K562 (cell line): Measurements from ENCODE around the gene ZNRF1. TPM values are rescaled to one million over a fixed set of nuclear protein-coding genes. Genes with fewer than 3 reads are reported as not detected.

Experiments
- CCAR2 ChIP-seq: fragments of 200-400 bp; formaldehyde crosslinking; IDR thresholded peaks from 2 replicates; pipeline ENCODE4 v1.6.1; 2017; ENCODE audit warnings: mild to moderate bottlenecking, low read depth, low read length
- CHD1 ChIP-seq: fragments of 200-600 bp; sonication (generic); IDR thresholded peaks from one replicate; pipeline ENCODE4 v1.6.1; 2012; ENCODE audit warnings: mild to moderate bottlenecking, moderate library complexity, low read length, inconsistent platforms
- E2F3 ChIP-seq: fragments of 250-450 bp; sonication (Bioruptor Pico); IDR thresholded peaks from 2 replicates; pipeline ENCODE4 v1.4.0; 2020; ENCODE audit warnings: mild to moderate bottlenecking
- EP400 ChIP-seq: fragments of 450-650 bp; IDR thresholded peaks from 2 replicates; pipeline ENCODE4 v1.6.1; 2017; ENCODE audit warnings: antibody characterized with exemption, mild to moderate bottlenecking, moderate library complexity
- ETV1 ChIP-seq: fragments of 450-650 bp; conservative IDR thresholded peaks from 2 replicates; pipeline ENCODE4 v1.6.1; 2016; ENCODE audit warnings: missing genetic modification characterization, control low read depth, low read depth, missing compliant biosample characterization
- HDAC8 ChIP-seq: fragments of 450-650 bp; IDR thresholded peaks from 2 replicates; pipeline ENCODE4 v1.6.1; 2016; ENCODE audit warnings: mild to moderate bottlenecking, missing genetic modification characterization, moderate library complexity, missing compliant biosample characterization
- MEIS2 ChIP-seq: fragments of 450-650 bp; IDR thresholded peaks from 2 replicates; pipeline ENCODE4 v1.6.1; 2014; ENCODE audit warnings: mild to moderate bottlenecking; ENCODE audit not compliant: partially characterized antibody
- MYC ChIP-seq, 2 experiments: fragments of 250-450 bp in 1 of 2; sonication (Bioruptor Pico) in 1 of 2; IDR thresholded peaks; 2 replicates each; pipeline versions ENCODE4 v1.5.1 to v1.6.1; 2012 to 2021; ENCODE audit warnings: low read depth in 2 of 2, borderline replicate concordance in 1 of 2, improper control_type of control experiment in 1 of 2, low read length in 1 of 2, mild to moderate bottlenecking in 1 of 2, moderate library complexity in 1 of 2
- SNIP1 ChIP-seq: fragments of 450-650 bp; IDR thresholded peaks from 2 replicates; pipeline ENCODE4 v1.7.1; 2017; ENCODE audit warnings: low read depth, mild to moderate bottlenecking
- SRSF3 ChIP-seq: fragments of 200-400 bp; formaldehyde crosslinking; IDR thresholded peaks from 2 replicates; pipeline ENCODE4 v1.6.1; 2016; ENCODE audit warnings: mild to moderate bottlenecking, low read length, moderate library complexity; ENCODE audit not compliant: insufficient read depth
- TEAD4 ChIP-seq, 2 experiments: sonication (generic) in 1 of 2; formaldehyde crosslinking in 1 of 2; IDR thresholded peaks; 2 replicates each; pipeline versions ENCODE4 v1.6.1 to v1.8.0; 2012 to 2022; ENCODE audit warnings: borderline replicate concordance in 1 of 2, inconsistent platforms in 1 of 2, low read length in 1 of 2, mild to moderate bottlenecking in 1 of 2, missing genetic modification reagents in 1 of 2
- TOE1 ChIP-seq, 2 experiments: fragments of 450-650 bp in 1 of 2; sonication (generic) in 1 of 2; formaldehyde crosslinking in 1 of 2; IDR thresholded peaks; 2 replicates each; pipeline versions ENCODE4 v1.7.1 to v1.8.0; 2016 to 2022; ENCODE audit warnings: borderline replicate concordance in 2 of 2, mild to moderate bottlenecking in 2 of 2, antibody characterized with exemption in 1 of 2, inconsistent platforms in 1 of 2, low read depth in 1 of 2, missing genetic modification reagents in 1 of 2, moderate library complexity in 1 of 2
- TRIM24 ChIP-seq, 2 experiments: fragments of 450-650 bp; IDR thresholded peaks; 2 replicates each; pipeline ENCODE4 v1.6.1; 2016
- ZNF197 ChIP-seq: fragments of 200-800 bp; sonication (Bioruptor generic); IDR thresholded peaks from 2 replicates; pipeline ENCODE4 v1.6.1; 2016; ENCODE audit warnings: low read depth, missing genetic modification characterization, missing compliant biosample characterization
- ZNF766 ChIP-seq: fragments of 200-800 bp; sonication (Bioruptor generic); conservative IDR thresholded peaks from 2 replicates; pipeline ENCODE4 v1.6.1; 2016; ENCODE audit warnings: missing genetic modification characterization, missing compliant biosample characterization
- polyA plus RNA-seq, 8 experiments: library from polyadenylated mRNA; depleted of rRNA in 4 of 8; stranded (reverse) in 5 of 8; unstranded in 3 of 8; fragments of >200 nt; fragmentation: Nextera tagmentation in 2 of 8; fragmentation: Illumina TruSeq in 1 of 8; extraction: Ambion mirVana in 2 of 8; extraction: Trizol in 1 of 8; gene quantifications; 2 replicates each; pipeline versions ENCODE4 v1.2.1 to v1.2.3, GENCODE V29; 2011 to 2014; ENCODE audit warnings: inconsistent platforms in 1 of 8, missing spikeins in 1 of 8
- total RNA-seq, 7 experiments: library from RNA; depleted of rRNA in 6 of 7; stranded (reverse); fragments of >200 nt in 6 of 7; fragmentation: Illumina TruSeq in 2 of 7; extraction: Trizol in 2 of 7; gene quantifications; 2 replicates each; pipeline versions ENCODE4 v1.2.1 to v1.2.3, GENCODE V29; 2011 to 2021; ENCODE audit warnings: low replicate concordance in 1 of 7
- TF ChIP-seq, protein P1 (sequence below): fragments of 250-450 bp; sonication (Bioruptor Pico); IDR thresholded peaks from 2 replicates; pipeline ENCODE4 v1.9.0; 2021; ENCODE audit warnings: mild to moderate bottlenecking
- TF ChIP-seq, protein P2 (sequence below): fragments of 450-650 bp; formaldehyde crosslinking; IDR thresholded peaks from 2 replicates; pipeline ENCODE4 v1.4.0; 2022; ENCODE audit warnings: missing genetic modification characterization
- TF ChIP-seq, protein P3 (sequence below): sonication (generic); formaldehyde crosslinking; IDR thresholded peaks from 2 replicates; pipeline ENCODE4 v1.8.0; 2022; ENCODE audit warnings: mild to moderate bottlenecking, missing genetic modification reagents
- TF ChIP-seq, protein P4 (sequence below): fragments of 450-650 bp; IDR thresholded peaks from 2 replicates; pipeline ENCODE4 v1.7.1; 2018; ENCODE audit warnings: mild to moderate bottlenecking, low read depth; ENCODE audit not compliant: partially characterized antibody

ZNRF1 gene
- total and polyA plus RNA-seq, 9 of the 15 experiments (the other 6 are each of a cell fraction or from before 2014, with no cell fraction given): 9.5 to 37.7 (median 20.0) TPM

DNA sequence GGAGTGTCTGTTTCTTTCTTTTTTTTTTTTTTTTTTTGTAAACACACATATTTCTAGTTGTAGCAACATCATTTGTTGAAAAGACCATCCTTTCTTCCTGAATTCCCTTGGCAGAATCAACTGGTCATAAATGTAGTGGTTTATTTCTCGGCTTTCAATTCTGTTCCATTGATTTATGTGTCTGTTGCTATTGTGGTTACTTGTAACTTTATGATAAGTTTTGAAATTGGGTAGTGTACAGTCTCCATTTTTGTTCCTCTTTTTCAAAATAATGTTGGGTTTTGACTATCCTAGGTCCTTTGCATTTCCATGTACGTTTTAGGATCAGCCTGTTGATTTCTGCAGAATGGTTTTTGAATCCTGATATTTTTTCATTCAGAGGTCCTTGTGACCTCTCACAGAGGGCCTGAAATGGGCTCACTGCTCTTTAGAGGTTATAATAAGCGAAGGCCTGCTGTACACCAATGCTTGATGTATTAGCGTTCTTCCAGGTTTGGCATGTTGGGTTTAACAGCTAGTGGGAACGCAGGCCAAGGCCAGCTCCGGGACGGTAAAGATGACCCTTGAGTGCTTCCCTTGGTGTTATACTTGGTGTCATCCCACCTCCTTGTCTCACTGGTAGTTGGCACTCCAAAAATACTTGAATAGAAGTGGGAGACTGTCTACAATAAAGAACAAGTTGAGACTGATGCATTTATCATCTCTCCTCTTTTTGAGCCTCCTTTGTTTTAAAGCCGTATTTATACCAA is 43.8 kb downstream of the ZNRF1 start (continued):
- TF ChIP-seq TOE1 (IDR thresholded peaks at IDR 0.05; ENCODE audit: borderline replicate concordance) (0 out of 2 replicates have a peak, but pooled peaks have one; percentile 19), TOE1 (CRISPR knock-in tag; IDR thresholded peaks at IDR 0.05; ENCODE audit: borderline replicate concordance, low read depth) (no peak), SRSF3 (no peak), EP400 (no peak), HDAC8 (no peak), MEIS2 (peak; percentile 93), E2F3 (CRISPR knock-in tag) (no peak), ZNF766 (CRISPR knock-in tag) (peak; percentile 76), CCAR2 (no peak), MYC (IDR thresholded peaks at IDR 0.05; ENCODE audit: low read depth, low read length) (no peak), MYC (CRISPR knock-in tag; IDR thresholded peaks at IDR 0.05; ENCODE audit: borderline replicate concordance, low read depth) (no peak), SNIP1 (no peak), ZNF197 (CRISPR knock-in tag) (0 out of 2 replicates have a peak, but pooled peaks have one; percentile 46), TRIM24 (IDR thresholded peaks at IDR 0.05) (no peak), TEAD4 (IDR thresholded peaks at IDR 0.05; ENCODE audit: low read length) (peak; percentile 29; the same call in 1 of the 2 replicates), TEAD4 (CRISPR knock-in tag; IDR thresholded peaks at IDR 0.05; ENCODE audit: borderline replicate concordance) (no peak), CHD1 (no peak), ETV1 (tag) (no peak)
- TF ChIP-seq, protein P1, sequence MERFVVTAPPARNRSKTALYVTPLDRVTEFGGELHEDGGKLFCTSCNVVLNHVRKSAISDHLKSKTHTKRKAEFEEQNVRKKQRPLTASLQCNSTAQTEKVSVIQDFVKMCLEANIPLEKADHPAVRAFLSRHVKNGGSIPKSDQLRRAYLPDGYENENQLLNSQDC (CRISPR knock-in tag): no peak
- TF ChIP-seq, protein P2, sequence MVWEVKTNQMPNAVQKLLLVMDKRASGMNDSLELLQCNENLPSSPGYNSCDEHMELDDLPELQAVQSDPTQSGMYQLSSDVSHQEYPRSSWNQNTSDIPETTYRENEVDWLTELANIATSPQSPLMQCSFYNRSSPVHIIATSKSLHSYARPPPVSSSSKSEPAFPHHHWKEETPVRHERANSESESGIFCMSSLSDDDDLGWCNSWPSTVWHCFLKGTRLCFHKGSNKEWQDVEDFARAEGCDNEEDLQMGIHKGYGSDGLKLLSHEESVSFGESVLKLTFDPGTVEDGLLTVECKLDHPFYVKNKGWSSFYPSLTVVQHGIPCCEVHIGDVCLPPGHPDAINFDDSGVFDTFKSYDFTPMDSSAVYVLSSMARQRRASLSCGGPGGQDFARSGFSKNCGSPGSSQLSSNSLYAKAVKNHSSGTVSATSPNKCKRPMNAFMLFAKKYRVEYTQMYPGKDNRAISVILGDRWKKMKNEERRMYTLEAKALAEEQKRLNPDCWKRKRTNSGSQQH (CRISPR knock-in tag): no peak
- TF ChIP-seq, protein P3, sequence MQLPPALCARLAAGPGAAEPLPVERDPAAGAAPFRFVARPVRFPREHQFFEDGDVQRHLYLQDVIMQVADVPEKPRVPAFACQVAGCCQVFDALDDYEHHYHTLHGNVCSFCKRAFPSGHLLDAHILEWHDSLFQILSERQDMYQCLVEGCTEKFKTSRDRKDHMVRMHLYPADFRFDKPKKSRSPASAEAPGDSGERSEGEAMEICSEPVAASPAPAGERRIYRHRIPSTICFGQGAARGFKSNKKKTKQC (CRISPR knock-in tag): no peak
- TF ChIP-seq, protein P4, sequence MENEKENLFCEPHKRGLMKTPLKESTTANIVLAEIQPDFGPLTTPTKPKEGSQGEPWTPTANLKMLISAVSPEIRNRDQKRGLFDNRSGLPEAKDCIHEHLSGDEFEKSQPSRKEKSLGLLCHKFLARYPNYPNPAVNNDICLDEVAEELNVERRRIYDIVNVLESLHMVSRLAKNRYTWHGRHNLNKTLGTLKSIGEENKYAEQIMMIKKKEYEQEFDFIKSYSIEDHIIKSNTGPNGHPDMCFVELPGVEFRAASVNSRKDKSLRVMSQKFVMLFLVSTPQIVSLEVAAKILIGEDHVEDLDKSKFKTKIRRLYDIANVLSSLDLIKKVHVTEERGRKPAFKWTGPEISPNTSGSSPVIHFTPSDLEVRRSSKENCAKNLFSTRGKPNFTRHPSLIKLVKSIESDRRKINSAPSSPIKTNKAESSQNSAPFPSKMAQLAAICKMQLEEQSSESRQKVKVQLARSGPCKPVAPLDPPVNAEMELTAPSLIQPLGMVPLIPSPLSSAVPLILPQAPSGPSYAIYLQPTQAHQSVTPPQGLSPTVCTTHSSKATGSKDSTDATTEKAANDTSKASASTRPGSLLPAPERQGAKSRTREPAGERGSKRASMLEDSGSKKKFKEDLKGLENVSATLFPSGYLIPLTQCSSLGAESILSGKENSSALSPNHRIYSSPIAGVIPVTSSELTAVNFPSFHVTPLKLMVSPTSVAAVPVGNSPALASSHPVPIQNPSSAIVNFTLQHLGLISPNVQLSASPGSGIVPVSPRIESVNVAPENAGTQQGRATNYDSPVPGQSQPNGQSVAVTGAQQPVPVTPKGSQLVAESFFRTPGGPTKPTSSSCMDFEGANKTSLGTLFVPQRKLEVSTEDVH: no peak
